Nephron (organoid): ENCODE data around the gene IDS.

Experiments used
- H3K27ac Mint-ChIP-seq, 3 experiments: 2 replicates each; pipeline ENCODE4 v1.8.0; 2020; ENCODE audit warnings: mixed read lengths in 3 of 3, mild to moderate bottlenecking in 2 of 3, moderate library complexity in 1 of 3
- H3K27me3 Mint-ChIP-seq: 2 replicates; pipeline ENCODE4 v1.8.0; 2021; ENCODE audit warnings: low read depth, mild to moderate bottlenecking, moderate library complexity, mixed read lengths
- H3K36me3 Mint-ChIP-seq: 2 replicates; pipeline ENCODE4 v1.8.0; 2020; ENCODE audit warnings: low read depth, mixed read lengths
- H3K4me1 Mint-ChIP-seq: 2 replicates; pipeline ENCODE4 v1.8.0; 2020; ENCODE audit warnings: mixed read lengths
- H3K4me3 Mint-ChIP-seq, 3 experiments: 2 replicates each; pipeline ENCODE4 v1.8.0; 2020; ENCODE audit warnings: mild to moderate bottlenecking in 3 of 3, mixed read lengths in 3 of 3, moderate library complexity in 2 of 3
- H3K9me3 Mint-ChIP-seq: 2 replicates; pipeline ENCODE4 v1.8.0; 2020; ENCODE audit warnings: mixed read lengths
- TF ChIP-seq, protein P1 (sequence below), 3 experiments: fragments of 200-600 bp; sonication (generic); IDR thresholded peaks; one replicate each; pipeline ENCODE4 v1.5.0; 2021; ENCODE audit warnings: antibody characterized with exemption in 3 of 3; ENCODE audit not compliant: unreplicated experiment in 3 of 3

Gene IDS

GRCh38 chrX:149497054-149497453, 8.1 kb downstream of the IDS start:
- no peaks in the 10 kb centered on the region for H3K4me1 Mint-ChIP-seq
- H3K9me3 Mint-ChIP-seq, result no peaks in the 10 kb centered on the region
- no peaks in the 10 kb centered on the region for H3K27me3 Mint-ChIP-seq
- TF ChIP-seq, protein P1, sequence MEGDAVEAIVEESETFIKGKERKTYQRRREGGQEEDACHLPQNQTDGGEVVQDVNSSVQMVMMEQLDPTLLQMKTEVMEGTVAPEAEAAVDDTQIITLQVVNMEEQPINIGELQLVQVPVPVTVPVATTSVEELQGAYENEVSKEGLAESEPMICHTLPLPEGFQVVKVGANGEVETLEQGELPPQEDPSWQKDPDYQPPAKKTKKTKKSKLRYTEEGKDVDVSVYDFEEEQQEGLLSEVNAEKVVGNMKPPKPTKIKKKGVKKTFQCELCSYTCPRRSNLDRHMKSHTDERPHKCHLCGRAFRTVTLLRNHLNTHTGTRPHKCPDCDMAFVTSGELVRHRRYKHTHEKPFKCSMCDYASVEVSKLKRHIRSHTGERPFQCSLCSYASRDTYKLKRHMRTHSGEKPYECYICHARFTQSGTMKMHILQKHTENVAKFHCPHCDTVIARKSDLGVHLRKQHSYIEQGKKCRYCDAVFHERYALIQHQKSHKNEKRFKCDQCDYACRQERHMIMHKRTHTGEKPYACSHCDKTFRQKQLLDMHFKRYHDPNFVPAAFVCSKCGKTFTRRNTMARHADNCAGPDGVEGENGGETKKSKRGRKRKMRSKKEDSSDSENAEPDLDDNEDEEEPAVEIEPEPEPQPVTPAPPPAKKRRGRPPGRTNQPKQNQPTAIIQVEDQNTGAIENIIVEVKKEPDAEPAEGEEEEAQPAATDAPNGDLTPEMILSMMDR (IDR thresholded peaks at IDR 0.05; ENCODE audit: unreplicated experiment in 3 of 3), result no peak
- no peak overlapping the region for H3K27ac Mint-ChIP-seq
- no peak overlapping the region for H3K4me3 Mint-ChIP-seq
- peaks cover 30% of the 10 kb centered on the region for H3K36me3 Mint-ChIP-seq

DNA sequence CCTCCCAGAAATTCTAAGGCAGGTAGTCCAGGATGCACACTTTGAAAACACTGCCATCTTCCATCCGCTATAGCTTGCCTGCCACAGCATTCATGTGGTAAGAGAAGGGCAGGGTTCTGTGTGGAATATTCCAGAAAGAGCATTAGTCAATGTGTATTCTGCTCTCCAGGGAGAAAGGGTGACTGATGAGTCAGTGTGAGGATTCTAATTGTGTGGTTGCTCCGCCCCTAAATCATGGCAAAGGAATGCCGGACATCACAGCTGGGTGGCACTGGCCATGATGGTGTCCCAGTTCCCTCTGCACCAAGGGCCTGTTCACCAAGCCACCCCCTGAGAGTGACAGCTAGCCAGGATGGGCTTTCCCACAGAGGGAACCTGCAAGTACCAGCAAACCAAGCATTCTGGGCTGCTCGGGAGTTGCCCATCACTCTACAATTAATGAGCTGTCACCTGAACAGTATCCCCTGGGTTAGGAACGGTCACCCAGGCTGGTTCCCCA, 9.5 kb downstream of the IDS start:
- Mint-ChIP-seq H3K9me3 (no peaks in the 10 kb centered on the region), H3K4me3 (no peak overlapping the region), H3K27ac (no peak overlapping the region), H3K4me1 (no peaks in the 10 kb centered on the region), H3K27me3 (no peaks in the 10 kb centered on the region), H3K36me3 (peaks cover 30% of the 10 kb centered on the region)
- TF ChIP-seq, protein P1 (IDR thresholded peaks at IDR 0.05; ENCODE audit: unreplicated experiment in 3 of 3), result no peak

DNA sequence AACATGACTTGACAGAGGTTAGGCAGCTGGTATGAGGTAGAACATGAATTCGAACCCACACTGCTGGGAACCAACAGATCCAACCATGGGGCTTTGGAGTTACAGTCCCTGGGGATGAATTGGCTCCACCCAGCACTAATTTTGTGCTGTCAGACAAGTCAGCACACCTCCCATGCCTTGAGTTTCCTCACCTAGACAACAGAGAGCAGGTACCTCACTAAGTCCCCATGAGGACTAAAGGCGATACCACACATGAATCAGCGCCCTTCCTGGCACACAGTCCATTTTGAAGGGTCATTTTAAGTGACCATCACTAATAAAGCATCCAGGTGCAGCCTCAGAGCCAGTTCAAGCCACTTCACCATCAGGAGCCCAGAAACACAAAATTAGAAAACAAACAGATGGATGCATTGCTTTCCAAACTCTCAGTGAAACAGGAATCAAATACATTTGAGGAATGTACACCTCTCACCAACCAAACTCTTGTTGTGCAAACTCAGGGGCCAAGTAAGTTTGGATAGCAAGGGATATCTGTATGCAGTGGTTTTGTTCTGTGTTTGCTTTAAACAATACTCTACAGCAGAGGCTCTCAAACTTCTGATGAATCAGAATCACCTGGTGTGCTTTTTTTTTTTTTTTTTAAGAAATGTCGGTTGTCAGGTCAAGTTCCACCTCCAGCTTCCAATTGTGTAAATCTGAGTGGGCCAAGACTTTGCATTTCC, 10.1 kb downstream of the IDS start:
- no peak overlapping the region for H3K27ac Mint-ChIP-seq
- H3K36me3 Mint-ChIP-seq, result peaks cover 31% of the 10 kb centered on the region
- no peaks in the 10 kb centered on the region for H3K4me1 Mint-ChIP-seq
- H3K4me3 Mint-ChIP-seq, result no peak overlapping the region
- no peaks in the 10 kb centered on the region for H3K27me3 Mint-ChIP-seq
- TF ChIP-seq, protein P1 (IDR thresholded peaks at IDR 0.05; ENCODE audit: unreplicated experiment in 3 of 3), result no peak
- H3K9me3 Mint-ChIP-seq, result no peaks in the 10 kb centered on the region

GRCh38 chrX:149493567-149494562, 11.2 kb downstream of the IDS start:
- H3K36me3 Mint-ChIP-seq, result peaks cover 33% of the 10 kb centered on the region
- no peaks in the 10 kb centered on the region for H3K9me3 Mint-ChIP-seq
- TF ChIP-seq, protein P1 (IDR thresholded peaks at IDR 0.05; ENCODE audit: unreplicated experiment in 3 of 3), result no peak
- H3K4me3 Mint-ChIP-seq, result no peak overlapping the region
- H3K27me3 Mint-ChIP-seq, result no peaks in the 10 kb centered on the region
- no peaks in the 10 kb centered on the region for H3K4me1 Mint-ChIP-seq
- no peak overlapping the region for H3K27ac Mint-ChIP-seq

GRCh38 chrX:149491812-149492211, 13.3 kb downstream of the IDS start:
- Mint-ChIP-seq H3K36me3 (peaks cover 25% of the 10 kb centered on the region), H3K4me3 (no peak overlapping the region), H3K4me1 (no peaks in the 10 kb centered on the region), H3K9me3 (no peaks in the 10 kb centered on the region), H3K27ac (no peak overlapping the region), H3K27me3 (no peaks in the 10 kb centered on the region)
- TF ChIP-seq, protein P1 (IDR thresholded peaks at IDR 0.05; ENCODE audit: unreplicated experiment in 3 of 3), result no peak
